Activated CD8-positive, alpha-beta memory T cell treated with anti-CD3 and anti-CD28 coated beads for 48 hours (primary cell): ENCODE data around the gene KAT2B.

Source experiments
- DNase-seq, 3 experiments: peaks; one replicate each; pipeline ENCODE4 v3.0.0-alpha.2; 2020; ENCODE audit warnings: low read depth in 2 of 3, low spot score in 2 of 3

KAT2B gene

DNA sequence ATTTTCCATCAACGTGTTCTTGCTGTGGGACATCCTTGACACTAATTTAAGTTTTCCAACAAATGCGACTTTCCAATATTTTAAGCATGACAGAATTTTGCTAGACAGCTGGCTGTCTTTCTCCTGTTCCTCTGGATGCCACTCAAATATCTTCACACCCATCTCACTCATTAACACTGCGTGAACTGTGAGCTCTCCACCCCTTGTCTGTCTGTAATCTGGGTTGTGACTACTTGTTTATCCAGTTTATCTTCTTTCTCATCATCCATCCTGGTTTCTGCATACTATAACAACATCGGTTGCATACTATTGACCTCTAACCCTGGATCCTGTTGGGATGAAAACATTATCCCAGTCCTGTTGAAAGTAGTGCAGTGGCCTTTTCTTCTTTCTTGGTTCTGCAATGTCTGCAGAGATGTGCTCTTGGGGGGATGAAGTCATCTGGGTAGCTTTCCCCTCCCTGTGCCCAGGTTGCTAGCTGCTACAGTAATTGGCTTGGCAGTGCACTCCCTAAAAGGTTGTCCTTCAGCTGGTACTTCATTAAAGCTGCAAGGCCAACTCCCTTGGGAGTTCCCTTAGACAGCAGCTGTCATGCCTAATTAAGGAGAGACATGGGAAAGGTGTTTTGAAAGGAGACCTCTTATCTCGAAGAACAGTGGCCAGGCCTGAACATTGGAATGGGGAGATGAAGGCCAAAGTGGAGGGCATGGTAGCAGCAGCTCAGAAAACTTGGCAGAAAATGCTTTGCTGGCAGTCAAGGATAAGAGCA lies 24.7 kb downstream of the KAT2B start:
- no peak for DNase-seq

GRCh38 chr3:20066079-20066478 lies 25.8 kb downstream of the KAT2B start:
- no peak for DNase-seq

DNA sequence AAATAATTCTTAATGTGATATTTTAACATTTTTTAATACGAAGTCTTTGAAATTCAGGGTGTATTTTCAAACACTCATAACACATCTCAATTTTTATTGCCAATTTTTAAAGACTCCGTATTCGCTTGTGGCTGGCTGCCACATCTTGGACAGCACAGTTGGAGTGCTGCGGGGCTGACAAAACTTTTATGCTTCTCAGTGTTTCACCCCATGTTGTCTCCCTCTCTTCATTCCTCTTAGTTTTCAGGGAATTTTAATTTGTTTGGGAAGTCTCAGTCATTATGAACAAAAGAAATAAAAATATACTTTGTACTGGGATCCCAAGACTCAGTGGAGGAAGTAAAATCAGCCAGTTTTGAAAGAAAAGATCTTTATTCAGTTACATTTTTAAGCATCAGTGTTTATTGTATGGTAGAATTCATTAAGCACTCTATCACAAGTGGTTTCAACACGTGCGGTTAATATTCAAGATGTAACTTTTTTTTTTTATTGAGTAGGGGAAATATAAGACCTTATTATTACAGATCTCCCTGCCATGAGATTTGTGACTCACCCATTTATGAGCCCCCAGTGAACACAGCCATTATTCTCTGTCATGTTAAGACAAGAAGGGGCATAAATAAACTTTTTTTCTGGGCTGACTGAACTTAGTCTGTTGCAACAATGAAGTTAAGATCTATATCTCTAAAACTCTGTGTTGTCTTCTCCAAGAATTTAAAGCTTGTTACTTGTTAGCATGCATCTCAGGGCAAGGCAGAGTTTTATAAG lies 26.8 kb downstream of the KAT2B start:
- no peak for DNase-seq

DNA sequence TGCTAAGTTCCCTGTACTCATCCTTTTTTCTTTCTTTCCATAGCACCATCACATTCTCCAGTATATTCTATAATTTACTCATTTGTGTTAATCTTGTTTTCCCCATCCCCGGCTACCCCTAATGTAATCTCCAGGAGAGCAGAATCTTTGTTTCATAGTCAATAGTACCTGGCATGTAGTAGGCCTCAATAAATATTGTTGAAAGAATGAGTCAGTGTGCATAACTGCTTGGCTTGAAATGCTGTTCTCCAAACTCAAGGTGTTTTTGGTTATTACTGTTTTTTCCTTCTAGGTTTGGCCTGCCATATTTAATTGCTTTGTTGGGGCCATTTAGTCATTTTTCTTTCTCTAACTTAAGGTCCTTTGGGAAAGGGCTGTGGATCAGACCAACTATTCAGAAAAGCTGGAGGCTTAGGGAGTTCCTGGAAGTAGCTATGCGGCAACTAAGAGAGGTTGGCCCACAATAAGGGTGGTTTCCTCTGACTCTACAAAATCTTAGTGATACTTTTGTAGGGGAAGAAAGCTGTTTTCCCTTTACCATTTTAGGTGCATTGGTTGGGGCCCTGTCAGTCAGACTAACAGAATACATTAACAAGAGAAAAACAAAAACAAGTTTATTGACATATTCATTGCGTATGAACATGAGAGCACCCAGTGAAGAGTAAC lies 28.4 kb downstream of the KAT2B start:
- DNase-seq: no peak

GRCh38 chr3:20069178-20069532 lies 28.9 kb downstream of the KAT2B start:
- no peak for DNase-seq

GRCh38 chr3:20071175-20071574 lies 30.9 kb downstream of the KAT2B start:
- no peak for DNase-seq

GRCh38 chr3:20072422-20072821 lies 32.2 kb downstream of the KAT2B start:
- DNase-seq: no peak

DNA sequence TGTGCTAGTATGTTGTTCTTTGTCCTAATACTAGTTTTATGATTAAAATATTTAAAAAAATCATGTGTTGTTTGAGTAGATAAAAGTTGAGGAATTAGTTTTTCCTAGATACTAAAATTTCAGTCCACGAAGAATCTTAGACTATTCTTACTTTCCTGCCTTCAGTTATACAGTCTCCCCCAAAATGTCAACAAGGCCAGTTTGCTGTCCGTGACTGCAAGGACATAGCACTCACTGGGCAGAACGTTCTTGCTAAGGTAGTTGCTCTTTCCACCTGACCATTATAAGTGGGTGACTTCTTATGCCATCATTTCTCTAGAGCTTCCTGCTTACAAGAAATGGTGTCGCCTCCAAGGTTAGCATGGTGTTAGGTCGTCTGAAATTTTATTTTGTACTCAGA lies 32.8 kb downstream of the KAT2B start:
- no peak for DNase-seq

DNA sequence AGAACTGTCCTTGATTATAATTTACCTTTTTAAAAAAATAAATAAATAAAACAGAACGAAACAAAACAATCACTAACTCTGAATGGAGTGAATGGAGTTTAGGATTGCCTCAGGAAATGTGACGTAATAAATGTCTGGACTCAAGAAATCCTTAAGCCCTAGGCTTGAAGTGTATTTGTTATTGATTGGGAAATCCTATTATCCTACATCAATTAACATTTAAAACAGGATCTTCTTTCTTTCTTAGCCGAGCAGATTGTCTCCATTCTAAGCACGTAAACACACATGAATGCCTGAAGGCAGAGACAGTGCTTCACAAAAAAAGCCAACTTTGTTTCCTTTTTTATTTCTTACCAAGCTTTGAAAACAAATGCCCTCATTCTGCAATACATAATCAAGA lies 33.4 kb downstream of the KAT2B start:
- DNase-seq: no peak

- DNase-seq: no peak
These were observed 34.2 kb downstream of the KAT2B start for GRCh38 chr3:20074226-20075063.

DNA sequence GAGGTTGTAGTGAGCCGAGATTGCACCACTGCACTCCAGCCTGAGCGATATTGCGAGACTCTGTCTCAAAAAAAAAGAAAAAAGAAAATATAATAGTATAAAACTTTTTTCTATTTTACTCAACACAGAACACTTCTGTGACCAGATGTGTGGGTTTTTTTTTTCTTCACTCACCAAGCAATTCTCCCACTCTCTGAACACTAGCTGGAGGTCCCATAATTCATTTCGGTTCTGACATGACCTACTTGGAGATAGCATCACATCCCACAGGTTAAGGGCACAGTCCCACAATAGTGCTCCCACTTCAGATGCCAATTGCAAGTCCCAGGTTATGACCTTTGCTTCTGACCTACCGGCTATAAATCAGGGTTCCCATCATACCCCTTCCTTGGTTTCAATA lies 35.0 kb downstream of the KAT2B start:
- no peak for DNase-seq

DNA sequence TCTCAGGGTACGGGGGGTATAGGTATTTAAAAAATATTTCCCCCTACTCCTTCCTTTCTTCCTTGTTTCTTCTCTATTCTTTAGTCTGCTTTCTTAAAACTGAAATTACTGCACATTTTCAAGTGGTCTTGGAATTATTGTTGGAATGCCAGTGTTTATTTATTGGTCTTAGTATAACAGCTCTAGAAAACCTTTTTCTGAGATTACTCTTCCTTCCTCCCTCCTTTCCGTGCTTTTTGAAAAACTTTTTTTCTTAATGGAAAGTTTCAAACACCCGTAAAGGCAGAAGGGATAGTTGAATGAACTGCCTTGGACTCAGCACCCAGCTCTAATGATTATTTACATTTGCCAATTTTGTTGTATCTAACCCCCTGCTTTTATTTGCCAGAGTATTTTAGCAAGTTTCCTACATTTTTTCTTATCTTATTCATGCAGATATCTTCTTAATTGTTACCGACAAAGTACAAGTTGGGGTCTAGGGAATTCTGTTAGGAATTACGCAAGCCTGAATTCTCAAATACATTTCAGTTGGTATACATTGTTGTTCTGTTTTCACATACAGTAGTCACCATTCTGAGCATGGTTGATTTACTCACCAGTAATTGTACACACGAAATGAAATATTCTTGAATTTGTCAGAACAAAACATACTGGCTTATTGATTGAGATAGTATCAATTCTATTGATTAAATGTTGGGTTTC lies 36.2 kb downstream of the KAT2B start:
- no peak for DNase-seq

DNA sequence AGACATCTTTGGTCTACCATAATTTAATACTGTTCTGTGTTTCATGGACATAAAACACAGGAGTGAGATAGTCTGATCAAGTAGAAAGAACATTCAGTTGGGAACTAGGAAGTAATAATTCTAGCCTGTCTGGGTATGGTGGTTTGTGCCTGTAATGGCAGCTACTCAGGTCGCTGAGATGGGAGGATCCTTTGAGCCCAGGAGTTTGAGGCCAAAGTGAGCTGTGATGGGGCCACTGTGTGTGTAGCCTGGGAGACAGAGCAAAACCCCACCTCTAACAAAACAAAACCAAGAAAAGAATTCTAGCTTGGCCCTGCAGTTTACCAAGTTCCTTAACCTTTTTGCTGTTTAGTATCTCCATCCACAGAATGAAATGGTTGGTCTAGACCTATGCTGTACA lies 36.8 kb downstream of the KAT2B start:
- no peak for DNase-seq

DNA sequence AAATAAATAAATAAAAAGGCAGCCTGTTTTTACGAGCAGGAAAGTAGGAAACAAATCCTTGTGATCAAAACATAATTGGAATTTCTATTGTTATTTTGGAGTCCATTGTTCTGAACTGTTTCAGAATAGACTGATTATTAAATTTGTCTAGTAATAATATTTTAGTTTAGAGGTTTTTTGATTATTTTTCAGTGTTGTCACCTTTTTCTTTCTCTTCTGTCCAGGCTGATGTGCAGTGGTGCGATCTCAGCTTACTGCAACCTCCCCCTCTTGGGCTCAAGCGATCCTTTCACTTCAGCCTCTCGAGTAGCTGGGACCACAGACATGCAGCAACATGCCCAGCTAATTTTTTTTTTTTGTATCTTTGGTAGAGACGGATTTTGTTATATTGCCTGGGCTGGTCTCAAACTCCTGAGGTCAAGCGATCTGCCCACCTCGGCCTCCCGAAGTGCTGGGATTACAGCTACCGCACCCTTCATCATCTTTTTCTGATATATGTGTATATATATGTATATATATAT lies 38.0 kb downstream of the KAT2B start:
- DNase-seq: no peak

- no peak for DNase-seq
These were observed 39.4 kb downstream of the KAT2B start for GRCh38 chr3:20079621-20080020.

DNA sequence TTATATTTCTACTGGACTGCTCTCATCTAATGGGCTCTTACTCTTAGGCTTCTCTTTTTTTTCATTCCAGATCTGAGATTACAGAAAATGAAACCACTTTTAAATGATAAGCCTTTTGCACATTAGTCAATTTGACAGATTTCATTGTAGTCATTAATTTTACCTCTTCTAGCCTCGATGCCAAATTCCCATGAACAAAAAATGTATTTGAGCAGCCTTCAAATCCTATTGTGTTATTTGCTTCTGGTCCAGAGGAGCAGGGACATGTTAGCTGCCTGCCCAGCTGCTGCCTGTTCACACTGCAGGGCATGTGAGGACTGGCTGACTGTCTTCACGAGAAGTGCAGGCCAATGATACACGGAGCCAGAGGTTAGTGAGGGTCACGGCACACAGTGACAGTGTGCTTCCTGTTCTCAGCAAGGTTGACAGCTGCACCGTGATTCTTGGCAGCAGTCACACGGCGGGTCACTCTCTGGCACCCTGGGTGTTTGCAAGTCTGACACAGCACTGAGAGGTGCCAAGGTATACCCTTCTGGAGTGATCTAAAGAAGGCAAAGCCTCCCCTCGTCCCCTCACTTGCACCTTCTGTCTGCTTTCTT lies 40.8 kb downstream of the KAT2B start:
- no peak for DNase-seq

DNA sequence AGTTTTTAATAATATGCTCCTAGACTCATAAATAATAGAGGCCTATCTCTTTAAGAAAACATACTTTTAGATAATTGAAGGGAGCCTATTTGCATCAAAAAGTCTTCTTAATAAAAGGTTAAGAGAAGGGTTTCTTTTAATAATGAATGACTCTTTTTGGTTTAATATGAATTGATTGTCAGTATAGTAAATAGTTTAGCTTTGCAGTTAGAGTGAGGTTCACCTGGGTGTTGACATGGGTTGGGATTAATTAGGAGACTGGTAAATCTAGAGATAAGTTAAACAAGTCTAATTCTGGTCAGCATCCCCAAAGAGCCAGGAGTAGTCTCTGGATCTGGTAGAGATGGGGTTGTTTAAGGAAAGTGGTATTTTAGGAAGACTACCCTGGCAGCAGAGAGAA lies 43.0 kb downstream of the KAT2B start:
- no peak for DNase-seq

DNA sequence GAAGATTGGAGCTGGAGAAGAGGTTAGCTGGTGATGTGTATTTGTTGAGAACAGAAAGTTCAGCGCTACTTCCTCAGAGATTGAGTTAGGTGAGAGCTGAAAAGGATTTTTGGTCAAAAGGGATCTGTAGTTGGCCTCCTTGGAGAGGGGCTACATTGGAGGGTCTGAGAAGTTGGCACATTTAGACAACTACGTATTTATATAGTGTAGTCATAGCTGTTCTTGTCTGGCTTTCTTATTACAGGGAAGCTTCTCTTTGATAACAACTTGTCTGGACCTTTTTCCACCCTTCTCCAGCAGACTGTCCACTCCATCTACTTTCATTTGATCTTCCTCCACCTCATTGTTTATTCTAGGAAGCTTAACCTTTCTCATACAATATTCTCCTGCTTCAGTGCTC lies 43.7 kb downstream of the KAT2B start:
- no peak for DNase-seq

GRCh38 chr3:20091331-20092047 lies 51.2 kb downstream of the KAT2B start:
- no peak for DNase-seq
